HK-2 (cell line): Measurements from ENCODE around the gene CKS1B.

Experiments used
- DNase-seq: peaks from one replicate; pipeline ENCODE4 v3.0.0-alpha.2; 2018; ENCODE audit not compliant: unreplicated experiment

Gene CKS1B

DNA sequence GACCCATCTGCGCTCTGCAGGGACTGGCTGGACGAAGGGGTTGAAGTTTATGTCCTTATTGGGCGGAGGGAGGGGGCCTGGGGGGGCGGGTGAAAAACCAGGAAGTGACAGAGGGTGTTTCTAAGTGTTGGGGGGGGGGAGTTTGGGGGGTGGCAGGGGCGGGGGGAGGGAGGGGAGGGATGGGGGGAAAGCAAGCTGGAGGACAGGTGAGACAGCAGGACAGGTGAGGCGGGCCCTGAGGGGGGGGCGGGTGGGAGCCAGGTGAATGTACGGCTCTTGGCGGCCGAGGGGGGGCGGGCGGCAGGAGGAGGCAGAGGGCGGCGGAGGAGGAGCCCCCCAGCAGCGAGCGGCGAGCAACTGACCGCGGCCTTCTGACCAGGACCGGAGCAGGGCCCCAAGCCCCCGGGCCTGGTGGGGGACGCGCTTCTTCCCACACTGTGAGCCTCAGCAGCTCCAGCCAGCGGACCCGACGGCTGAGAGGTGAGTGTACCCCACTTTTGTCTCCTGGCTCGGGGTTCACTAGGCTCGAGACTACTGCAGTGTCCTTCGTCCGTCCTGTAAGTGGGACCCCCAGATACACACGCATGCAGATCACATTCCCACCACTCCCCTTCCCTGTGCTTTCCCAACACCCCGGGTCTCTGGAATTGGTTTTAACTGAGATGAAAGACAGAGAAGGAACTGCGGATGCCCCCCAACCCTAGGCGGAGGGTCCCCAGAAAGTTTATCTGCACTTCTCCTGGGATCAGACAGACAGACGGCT lies 28.2 kb downstream of the CKS1B start, which contains the start of gene ZBTB7B:
Gene ZBTB7B, plus strand, starts transcription at position 339 of the 763 bp plus-strand sequence. CDS start 11,859 bp downstream, outside the sequence.
- DNase-seq, result peak; percentile 55

DNA sequence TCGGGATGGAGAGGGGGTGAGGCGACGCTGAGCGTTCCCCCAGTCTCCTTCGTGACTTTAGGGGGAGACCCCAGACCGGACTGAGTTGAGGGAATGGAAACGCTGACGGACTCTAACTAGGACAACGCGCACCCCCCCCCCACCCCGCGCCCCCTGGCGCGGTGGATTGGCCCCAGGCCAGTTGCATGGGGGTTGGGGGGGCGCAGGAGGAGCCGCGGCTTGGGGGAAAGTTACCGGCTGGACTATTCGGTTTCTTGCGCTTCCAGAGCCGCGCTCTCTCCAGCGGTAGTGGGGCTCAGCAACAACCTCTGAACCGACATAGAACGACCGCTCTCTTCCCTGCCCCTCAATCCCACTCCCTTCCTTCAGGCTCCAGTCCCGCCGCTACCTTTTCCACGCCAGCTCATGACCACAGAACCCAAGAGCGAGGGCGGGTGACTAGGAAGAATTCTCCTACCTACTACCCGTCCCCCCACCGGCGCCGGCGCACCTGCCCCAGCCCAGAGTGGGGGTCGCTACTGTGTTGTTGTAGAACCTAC lies 28.8 kb downstream of the CKS1B start:
- peak; percentile 49 for DNase-seq

DNA sequence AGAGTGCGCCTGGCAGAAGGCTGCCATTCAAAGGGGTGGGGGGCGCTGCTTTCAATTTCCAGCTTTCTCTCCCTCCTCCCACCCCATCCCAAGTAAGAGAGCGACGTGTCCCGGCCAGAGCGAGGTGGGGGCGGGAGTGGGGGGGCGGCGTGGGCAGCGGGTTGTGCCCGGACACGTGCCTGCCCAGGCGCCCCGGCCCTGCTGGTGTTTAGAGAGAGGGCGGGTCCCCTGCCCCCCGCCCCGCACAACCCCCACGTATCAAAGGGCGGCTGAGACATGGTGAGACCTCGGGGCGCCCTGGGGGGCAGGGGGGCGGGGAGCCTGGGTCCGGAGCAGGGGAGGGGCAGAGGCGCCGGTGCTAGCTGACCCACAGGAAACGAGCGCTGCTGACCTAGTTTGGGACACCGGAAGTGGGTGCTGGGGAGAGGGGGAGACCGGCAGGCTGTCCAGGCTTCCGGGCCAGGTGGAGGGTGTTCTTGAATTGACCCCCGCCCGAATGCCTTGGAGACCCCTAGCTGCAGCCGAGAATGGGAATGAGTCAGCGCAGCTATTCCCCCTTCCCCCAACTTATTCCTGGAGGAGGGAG lies 29.4 kb downstream of the CKS1B start:
- DNase-seq, result peak; percentile 64

DNA sequence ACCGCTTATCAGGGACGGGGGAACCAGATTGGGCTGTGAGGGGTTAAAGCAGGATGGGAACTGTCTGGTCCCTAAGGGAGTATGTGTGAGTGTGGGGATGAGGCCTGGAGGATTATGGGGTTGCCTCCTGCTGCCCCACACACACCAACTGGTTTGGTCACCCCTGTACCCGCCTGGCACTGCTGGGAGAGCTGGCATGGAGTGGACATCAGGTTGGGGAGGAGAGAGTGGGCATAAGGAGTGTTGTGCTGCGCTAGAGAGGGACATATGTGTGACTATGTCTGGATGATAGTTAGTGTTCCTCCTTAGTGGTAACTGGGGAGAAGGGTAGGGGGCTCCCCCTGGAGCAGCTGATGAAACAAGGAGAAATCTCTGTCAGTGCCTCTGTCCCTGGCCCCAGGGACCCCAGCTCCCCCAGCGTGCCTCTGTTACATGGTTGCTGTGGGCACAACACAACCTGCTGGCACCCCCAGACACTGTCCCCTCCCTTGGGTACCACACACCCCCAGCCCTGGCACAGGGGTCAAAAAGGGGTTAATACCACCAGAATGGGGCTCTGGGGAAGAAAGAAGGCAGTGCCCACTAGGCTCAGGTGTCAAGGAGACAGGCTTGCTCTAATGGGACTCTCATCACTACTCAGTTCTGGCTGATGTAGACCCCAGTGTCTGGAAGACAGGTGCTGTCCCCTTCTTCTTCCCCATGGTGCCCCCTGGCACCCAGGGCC lies 30.0 kb downstream of the CKS1B start:
- DNase-seq, result no peak

DNA sequence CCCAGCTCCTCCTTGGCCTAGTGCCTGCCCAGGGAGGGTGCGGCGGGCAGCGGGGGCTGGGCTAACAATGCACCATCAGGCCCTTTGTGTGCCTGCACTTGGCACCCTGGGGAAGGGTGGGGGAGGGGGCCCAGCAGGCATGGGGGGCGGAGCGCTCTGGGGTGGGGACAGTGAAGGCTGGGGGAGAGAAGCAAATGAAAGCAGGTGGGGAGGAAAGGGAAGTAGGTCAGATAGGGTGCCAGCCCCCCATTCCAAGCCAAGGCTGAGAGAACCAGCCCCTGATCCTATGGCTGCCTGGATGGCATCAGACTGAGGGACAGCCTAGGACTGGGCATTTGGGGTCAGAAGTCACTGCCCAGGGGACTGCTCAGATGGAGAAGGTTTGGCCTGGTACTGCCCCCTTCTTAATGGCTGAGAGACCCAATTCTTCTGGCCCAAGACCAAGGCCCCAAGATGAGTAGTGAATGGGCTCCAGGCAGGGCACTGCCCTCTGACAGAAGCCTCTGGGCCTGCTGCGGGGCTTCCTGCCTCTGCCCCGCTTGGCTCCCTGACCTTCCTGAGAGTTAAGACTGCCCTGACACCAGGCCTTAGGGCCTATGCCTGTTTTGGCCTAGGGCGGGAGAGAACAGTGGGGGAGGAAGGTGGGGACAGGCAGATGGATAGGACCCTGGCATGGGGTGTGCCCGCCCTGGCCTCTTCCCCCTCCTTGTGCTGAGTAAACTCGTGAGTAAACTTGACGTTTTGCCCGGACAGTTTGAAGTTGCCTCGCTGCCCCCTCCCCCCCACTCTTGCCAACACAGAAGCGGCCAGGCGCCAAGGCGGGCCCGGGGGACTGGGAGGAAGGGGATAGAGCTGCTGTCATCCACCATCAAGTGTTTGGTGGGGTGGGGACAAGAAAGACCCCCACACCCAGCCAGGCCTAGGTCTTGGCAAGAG lies 30.9 kb downstream of the CKS1B start:
- DNase-seq, result no peak

DNA sequence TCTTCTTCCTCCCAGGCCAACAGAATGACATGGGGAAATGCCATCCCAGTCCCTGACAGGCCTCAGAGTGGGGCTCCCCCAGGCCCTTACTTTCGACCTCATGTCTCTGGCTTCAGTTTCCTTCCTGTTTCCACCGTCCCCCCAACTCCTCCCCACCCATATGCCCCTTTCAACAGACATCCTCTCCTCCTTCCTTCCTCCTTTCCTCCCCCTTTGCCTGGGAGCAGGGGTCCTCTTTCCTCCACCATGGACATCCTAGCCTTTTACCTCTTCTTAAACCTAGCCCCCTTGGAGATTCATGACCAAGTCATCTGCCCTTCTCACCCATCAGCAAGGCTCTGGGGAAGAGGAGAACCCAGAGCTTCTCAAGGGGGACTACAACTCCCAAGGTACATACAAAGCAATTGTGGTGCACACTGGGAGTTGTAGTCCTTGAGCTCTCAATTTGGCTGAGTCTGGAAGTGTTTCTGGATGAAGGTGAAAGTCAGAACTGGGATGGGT lies 32.2 kb downstream of the CKS1B start:
- DNase-seq, result no peak

DNA sequence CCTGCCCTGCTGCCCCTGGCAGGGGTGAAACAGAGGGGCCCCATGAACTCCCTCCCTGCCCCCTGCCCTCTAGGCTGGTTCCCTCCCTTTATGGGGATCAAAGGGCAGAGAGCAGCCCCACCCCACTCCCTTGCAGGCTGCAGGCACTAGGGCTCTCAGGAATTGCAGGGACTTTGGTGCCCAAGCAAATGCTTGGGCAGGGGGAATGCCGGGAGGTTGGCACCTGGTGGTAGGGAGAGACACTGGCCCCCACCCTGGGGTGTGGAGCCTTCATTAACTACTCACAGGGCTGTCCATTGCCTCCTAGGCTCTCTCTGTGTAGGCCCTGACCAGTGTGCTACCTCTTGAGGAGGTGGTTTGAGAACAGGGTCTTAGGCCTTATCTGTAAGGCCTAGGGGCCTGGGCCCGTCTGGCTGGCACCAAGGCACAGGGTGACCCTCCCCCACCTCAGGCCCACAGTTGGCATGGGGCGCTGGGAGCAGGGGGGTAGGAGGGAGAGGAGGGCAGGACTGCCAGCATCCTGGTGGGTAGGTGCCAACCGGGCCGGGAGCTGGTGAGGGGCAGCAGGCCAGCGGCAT lies 32.9 kb downstream of the CKS1B start:
- DNase-seq, result no peak

DNA sequence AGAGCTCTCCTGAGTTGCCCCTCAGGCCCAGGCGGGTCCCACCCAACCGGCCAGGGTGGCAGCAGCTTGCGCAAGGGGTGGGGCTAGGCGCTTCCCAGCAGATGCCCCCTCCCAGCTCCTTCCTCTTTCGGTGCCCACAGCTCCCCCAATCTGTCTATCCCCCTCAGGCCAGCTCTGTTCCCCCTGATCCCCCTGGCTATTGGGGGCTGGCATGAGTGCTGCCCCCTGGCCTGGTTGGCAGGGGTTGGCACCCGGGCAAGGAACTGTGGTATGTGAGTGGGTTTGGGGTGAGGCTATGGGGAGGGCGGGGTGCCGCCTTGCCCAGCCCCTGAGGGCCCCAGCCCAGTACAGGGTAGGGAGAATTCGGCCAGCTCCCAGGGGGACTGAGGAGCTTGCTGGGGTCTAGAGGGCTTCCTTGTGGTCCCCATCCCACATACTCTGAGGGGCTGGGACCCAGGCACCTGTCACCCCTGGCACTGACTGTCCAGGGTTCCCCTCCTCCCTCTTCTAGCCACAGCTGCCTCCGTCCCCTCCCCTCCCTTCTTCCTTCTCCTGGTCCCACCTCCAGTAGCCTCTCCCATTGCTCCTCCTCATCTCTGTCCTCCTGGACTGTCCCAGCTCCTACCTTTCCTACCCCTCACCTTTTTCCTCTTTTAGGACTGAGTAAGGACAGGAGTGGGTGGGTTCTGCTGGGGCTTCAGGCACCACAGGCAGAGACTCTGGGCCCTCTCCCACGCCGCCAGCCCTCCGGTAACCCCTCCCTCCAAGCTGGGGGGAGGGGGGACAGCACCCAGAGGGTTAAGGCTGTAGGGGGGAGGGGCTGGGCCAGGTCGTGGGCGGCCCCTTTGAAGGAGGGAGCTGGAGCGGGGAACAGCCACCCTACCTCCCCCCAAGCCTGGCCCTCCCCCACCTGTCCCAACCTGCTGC lies 33.8 kb downstream of the CKS1B start:
- DNase-seq, result no peak

DNA sequence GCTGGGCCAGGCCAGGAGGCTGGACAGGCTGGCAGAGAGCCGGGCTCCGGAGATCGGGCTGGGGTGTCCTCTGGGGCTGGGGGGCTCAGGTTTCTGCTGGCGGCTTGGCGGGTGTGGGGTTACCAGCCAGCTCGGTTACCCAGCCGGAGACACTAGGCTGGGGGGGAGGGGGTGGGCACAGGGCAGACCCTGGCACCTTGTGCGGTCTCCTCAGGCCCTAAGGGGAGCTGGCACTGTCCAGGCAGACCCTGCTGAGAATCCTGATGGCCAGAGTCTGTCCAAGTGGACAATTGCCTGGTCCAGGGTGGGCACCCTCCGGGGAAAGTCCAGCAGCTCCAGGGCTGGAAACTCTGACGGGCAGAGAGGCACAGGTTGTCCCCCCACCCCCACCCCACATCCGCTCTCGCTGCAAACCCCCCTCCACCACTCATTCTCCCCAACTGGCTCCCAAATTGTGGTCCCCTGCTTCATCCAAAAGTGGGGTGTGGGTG lies 34.8 kb downstream of the CKS1B start:
- DNase-seq, result no peak

DNA sequence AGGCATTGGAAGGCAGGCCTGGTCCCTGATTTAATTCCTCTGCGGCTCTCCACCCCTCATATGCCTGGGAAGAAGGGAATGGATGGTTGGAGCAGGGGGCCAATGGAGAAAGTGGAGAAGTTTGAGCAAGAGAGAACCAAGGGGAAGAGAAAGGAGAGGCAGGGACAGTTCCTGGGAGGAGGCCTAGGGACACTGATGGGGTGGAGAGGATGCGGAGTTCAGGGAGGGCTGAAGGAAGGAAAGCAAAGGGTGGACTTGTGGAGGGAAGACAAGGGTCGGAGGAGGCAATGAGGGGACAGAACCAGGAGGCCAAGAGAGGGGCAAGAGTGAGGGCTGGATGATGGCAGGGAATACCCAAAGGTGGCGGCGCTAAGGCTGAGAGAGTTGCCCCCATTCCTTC lies 35.3 kb downstream of the CKS1B start:
- no peak for DNase-seq

DNA sequence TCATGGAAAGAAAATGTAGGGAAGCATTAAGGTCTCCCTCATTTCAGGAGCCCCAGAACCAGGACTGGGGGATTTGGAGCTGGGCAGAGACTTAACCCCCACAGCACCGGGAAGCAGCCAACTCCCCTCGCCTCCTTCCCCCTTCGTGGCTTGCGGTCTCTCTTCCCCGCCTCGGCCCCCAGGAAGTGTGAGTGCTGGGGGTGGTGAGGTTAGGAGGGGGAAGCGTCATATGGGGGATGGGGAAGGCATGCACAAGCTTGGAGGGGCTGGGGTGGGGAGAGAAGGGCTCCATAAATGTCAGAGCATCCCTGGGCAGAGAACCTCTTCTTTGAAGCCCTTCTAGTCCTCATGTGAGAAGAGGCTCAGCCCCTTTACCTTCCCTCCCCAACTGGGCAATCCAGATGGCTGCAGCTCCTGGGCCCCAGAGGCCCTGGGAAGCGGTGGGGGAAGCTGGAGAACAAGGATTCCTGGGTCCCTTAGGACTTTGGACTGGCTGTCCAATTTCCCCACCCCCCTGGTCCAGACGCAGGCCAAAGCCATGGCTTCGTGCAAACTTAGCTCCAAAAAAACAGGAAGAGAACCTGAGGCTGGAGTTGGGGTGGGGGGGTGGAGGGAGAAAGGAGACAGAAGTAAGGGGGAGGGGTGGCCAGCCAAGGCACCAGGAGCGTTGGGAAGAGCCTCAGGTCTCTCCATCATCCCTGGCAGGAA lies 35.9 kb downstream of the CKS1B start:
- no peak for DNase-seq

DNA sequence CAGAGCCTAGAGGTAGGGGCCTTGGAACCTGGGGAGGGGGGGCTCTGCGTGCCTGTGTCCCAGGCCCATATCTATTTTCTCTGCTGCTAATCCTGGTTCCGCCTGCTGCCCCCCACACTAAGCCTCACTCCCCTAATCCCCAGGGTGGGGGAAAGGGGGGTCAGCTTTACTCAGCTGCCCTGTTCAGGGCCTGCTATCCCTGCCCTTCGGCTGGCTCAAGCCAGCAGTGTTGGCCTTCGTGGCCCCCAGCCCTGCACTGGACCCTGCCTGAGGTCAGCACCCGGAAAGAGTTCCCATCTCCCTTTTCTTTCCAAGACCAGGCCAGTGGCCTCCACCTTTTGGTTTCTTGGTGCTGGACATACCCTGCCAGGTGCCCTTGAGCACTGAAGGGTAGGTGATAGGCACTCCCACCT lies 36.5 kb downstream of the CKS1B start:
- no peak for DNase-seq

DNA sequence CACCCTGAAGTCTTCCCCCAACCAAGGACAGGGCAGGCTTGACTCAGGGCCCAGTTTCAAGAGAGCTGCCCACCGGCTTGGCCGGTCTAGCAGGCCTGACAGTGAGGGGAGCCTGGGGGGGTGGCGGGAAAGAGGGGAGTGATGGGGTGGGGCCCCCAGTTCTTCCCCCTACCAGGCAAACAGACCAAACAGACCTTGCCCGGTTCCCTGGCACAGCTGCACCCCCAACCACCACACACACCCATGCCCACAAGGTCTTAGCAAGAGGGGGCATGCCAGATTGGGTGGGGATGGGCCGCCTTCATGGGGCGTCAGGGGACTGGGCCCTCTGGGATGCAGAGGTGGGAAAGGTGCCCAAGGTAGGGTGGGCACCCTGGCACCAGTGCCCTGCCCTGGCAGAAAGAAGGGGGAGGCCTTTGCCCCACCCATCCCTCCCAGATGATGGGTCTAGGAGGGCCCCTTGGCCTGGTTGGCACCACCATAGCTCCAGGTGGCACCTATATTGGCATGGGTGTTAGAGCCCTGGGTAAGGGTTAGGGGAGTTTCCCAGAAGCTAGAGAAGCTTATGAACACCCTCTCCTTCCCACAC lies 37.0 kb downstream of the CKS1B start:
- no peak for DNase-seq

DNA sequence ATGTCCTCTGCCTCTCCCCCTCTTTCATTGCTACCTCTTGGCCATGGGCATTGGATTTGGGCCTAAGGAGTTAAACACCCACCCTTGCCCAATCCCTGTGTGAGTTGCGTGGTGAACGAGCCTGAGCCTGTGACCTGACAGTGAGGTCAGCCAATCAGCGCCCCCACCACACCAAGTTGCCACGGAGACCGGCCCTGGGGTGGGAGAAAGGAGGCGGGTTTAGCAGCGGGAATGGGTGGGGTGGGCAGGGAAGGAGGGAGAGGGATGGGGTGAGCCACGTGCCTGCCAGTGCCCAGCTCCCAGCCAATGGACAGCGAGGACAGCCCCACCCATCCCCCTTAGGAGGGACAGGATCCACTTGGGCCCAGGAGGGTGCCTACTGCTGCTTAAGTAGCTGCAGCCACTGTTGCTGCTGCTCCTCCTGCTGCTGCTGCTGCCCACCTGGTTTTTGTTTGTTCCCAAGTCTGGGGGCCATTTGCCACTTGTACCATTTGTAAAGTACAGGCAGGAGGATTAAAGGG lies 37.6 kb downstream of the CKS1B start:
- no peak for DNase-seq

DNA sequence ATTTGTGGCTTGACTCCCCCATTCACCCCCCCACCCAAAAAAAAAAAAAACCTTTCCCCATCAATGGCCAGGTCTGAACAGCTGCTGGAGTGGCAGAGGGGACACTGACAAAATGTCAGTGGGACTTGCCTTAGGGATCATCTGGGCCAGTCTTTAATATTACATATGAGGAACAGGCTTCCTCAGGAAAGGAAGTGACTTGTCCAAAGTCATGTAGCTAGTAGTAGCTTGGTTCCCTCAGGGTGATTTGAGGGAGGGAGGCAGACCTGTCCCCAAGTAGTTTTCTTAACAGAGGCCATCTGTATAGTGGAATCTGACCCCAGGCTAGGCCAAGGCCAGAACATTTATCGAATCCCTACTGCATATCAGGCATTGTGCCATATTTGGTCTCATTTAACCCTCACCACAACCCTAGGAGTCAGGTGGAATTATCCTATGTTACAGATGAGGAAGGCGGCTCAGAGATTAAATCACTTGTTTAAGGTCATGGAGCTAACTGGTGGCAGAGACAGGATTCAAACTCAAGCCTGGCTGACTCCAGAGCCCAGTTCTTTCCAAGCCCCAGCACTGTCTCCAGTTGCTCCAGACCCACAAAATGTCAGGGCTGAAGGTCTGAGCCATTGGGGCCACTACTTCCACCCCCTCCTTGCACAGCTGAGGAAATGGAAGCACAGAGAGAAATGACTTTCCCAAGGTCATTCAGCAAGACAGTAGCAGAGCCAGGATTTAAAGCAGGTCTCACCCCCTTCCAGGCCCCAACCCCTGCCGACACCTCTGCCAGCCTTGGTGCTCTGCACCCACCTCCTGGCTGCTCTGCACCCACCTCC lies 38.5 kb downstream of the CKS1B start:
- no peak for DNase-seq

DNA sequence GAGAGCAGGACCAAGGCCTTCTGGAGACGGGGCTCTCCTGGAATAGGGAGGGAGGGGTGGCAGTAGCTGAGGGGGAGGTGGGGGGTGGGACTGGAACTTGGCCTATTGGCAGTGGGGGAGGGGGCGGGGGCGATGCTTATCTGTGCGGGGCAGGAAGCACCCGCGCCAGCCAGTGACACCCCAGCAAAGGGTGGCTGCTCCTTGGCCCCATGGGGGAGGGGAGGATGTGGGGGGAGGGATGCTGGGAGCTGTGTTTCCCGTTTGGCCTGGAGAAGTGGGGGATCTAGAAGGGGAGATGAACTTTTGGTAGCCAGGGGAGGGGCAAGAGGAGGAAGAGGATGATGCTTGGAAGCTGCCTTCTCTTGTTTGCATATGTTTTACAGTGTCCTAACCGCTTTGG lies 39.2 kb downstream of the CKS1B start:
- DNase-seq, result no peak

DNA sequence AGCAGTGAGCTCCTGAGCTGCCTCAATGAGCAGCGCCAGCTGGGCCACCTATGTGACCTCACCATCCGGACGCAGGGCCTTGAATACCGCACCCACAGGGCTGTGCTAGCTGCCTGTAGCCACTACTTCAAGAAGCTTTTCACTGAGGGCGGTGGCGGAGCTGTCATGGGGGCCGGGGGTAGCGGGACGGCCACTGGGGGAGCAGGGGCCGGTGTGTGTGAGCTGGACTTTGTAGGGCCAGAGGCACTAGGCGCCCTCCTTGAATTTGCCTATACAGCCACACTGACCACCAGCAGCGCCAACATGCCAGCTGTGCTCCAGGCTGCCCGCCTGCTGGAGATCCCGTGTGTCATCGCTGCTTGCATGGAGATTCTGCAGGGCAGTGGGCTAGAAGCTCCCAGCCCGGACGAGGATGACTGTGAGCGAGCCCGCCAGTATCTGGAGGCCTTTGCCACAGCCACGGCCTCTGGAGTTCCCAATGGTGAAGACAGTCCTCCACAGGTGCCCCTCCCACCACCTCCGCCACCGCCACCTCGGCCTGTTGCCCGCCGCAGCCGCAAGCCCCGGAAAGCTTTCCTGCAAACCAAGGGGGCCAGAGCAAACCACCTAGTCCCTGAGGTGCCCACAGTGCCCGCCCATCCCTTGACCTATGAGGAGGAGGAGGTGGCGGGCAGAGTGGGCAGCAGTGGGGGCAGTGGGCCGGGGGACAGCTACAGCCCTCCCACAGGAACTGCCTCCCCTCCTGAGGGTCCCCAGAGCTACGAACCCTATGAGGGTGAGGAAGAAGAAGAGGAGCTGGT lies 40.4 kb downstream of the CKS1B start:
- no peak for DNase-seq
